Naive thymus-derived CD8-positive, alpha-beta T cell (primary cell): Measurements from ENCODE around the gene SPATA22. TPM values are rescaled to one million over a fixed set of nuclear protein-coding genes. Genes with fewer than 3 reads are reported as not detected.
"Not testable (repeated sequence)": the region's sequence is repeated elsewhere in the genome, so short reads cannot be mapped to it uniquely, and the experiment has no call there.

ENCODE experiments used
- ATAC-seq, 2 donors: fragments of 150-1000 bp; cut with Tn5 transposase in 1 of 2; sonication (Bioruptor Pico), chemical (Tn5 transposase) in 1 of 2; 1 replicate in 1 of 2; 2 replicates in 1 of 2; pipeline ENCODE4 v1.10.0; 2021; ENCODE audit warnings: mild to moderate bottlenecking in 2 of 2, moderate library complexity in 2 of 2
- POLR2A ChIA-PET: fragments of 350-600 bp; sonication (Branson Sonifier 250); formaldehyde crosslinking; loops from one replicate; lab custom pipeline; 2021; ENCODE audit warnings: antibody characterized with exemption; lab: Charles Lee
- DNase-seq, 10 donors: peaks; one replicate each; pipeline versions ENCODE4 v3.0.0 to v3.0.0-alpha.2; 2020 to 2022
- H3K27ac Mint-ChIP-seq, 10 donors: one replicate each; pipeline ENCODE4 v1.8.0; 2020 to 2022; ENCODE audit warnings: mild to moderate bottlenecking in 10 of 10, mixed read lengths in 10 of 10, moderate library complexity in 4 of 10, inconsistent platforms in 1 of 10
- H3K27me3 Mint-ChIP-seq, 5 donors: one replicate each; pipeline ENCODE4 v1.8.0; 2021 to 2022; ENCODE audit warnings: mixed read lengths in 5 of 5
- H3K36me3 Mint-ChIP-seq, 3 donors: one replicate each; pipeline ENCODE4 v1.8.0; 2020 to 2022; ENCODE audit warnings: mixed read lengths in 3 of 3, mild to moderate bottlenecking in 2 of 3, inconsistent platforms in 1 of 3
- H3K4me1 Mint-ChIP-seq, 4 donors: one replicate each; pipeline ENCODE4 v1.8.0; 2021 to 2022; ENCODE audit warnings: mixed read lengths in 4 of 4
- H3K4me3 Mint-ChIP-seq, 10 donors: one replicate each; pipeline ENCODE4 v1.8.0; 2020 to 2022; ENCODE audit warnings: mild to moderate bottlenecking in 10 of 10, mixed read lengths in 10 of 10, moderate library complexity in 6 of 10, inconsistent platforms in 1 of 10
- H3K9me3 Mint-ChIP-seq, 9 donors: one replicate each; pipeline ENCODE4 v1.8.0; 2020 to 2022; ENCODE audit warnings: mixed read lengths in 9 of 9, mild to moderate bottlenecking in 3 of 9, inconsistent platforms in 1 of 9, moderate library complexity in 1 of 9
- polyA plus RNA-seq, 3 donors: library from polyadenylated mRNA; unstranded; fragments of 300-500 nt; fragmentation: Illumina TruSeq; gene quantifications; one replicate each; pipeline ENCODE4 v1.2.3, GENCODE V29; 2021
- total RNA-seq, 8 experiments: library from RNA in 2 of 8; stranded (reverse) in 2 of 8; gene quantifications; one replicate each; pipeline ENCODE4 v1.2.3 and lab custom pipeline; 2021 to 2026

SPATA22 gene
- total and polyA plus RNA-seq, 5 experiments from 2014 or later, result 0.36 TPM; not detected in 4

- DNase-seq (no peak), ATAC-seq (no peak)
- Mint-ChIP-seq H3K27ac (no peak overlapping the region), H3K4me3 (no peak overlapping the region), H3K36me3 (no peaks in the 10 kb centered on the region), H3K9me3 (no peaks in the 10 kb centered on the region), H3K27me3 (peaks cover 7 to 24% (median 14%) of the 10 kb centered on the region in 5 donors), H3K4me1 (no peaks in the 10 kb centered on the region)
- POLR2A ChIA-PET, result no interaction called here
These were observed 23.5 kb downstream of the SPATA22 start for GRCh38 chr17:3448059-3448665.

- POLR2A ChIA-PET, result no interaction called here
- Mint-ChIP-seq H3K27ac (no peak overlapping the region), H3K36me3 (no peaks in the 10 kb centered on the region), H3K9me3 (no peaks in the 10 kb centered on the region), H3K27me3 (peaks cover 9 to 24% (median 16%) of the 10 kb centered on the region in 5 donors), H3K4me1 (no peaks in the 10 kb centered on the region), H3K4me3 (no peak overlapping the region)
- DNase-seq (no peak), ATAC-seq (no peak)
These were observed 24.0 kb downstream of the SPATA22 start for GRCh38 chr17:3447625-3448024.

GRCh38 chr17:3440451-3440850 lies 31.2 kb downstream of the SPATA22 start:
- H3K27me3 Mint-ChIP-seq, result peaks cover 16 to 43% (median 22%) of the 10 kb centered on the region in 5 donors
- H3K9me3 Mint-ChIP-seq, result no peaks in the 10 kb centered on the region
- no peak for DNase-seq
- H3K4me1 Mint-ChIP-seq, result no peaks in the 10 kb centered on the region
- ATAC-seq, result no peak
- no peak overlapping the region for H3K27ac Mint-ChIP-seq
- no peaks in the 10 kb centered on the region for H3K36me3 Mint-ChIP-seq
- POLR2A ChIA-PET, result no interaction called here
- H3K4me3 Mint-ChIP-seq, result no peak overlapping the region

GRCh38 chr17:3438368-3438767 lies 33.3 kb downstream of the SPATA22 start:
- no peak for ATAC-seq
- POLR2A ChIA-PET, result no interaction called here
- H3K27ac Mint-ChIP-seq, result no peak overlapping the region
- no peak overlapping the region for H3K4me3 Mint-ChIP-seq
- H3K9me3 Mint-ChIP-seq, result peaks cover 0 to 1% (median 0%) of the 10 kb centered on the region in 9 donors
- no peaks in the 10 kb centered on the region for H3K4me1 Mint-ChIP-seq
- H3K36me3 Mint-ChIP-seq, result peaks cover 0 to 2% (median 0%) of the 10 kb centered on the region in 3 donors
- H3K27me3 Mint-ChIP-seq, result peaks cover 17 to 38% (median 24%) of the 10 kb centered on the region in 5 donors
- no peak for DNase-seq

GRCh38 chr17:3433741-3434140 lies 37.9 kb downstream of the SPATA22 start, which contains the start of gene OR1E2:
Gene OR1E2, minus strand, starts transcription at chr17:3433841. Its CDS starts 0 bp downstream, at chr17:3433841.
- POLR2A ChIA-PET, result no interaction called here
- peaks cover 0 to 13% (median 9%) of the 10 kb centered on the region in 9 donors for H3K9me3 Mint-ChIP-seq
- peaks cover 0 to 4% (median 2%) of the 10 kb centered on the region in 3 donors for H3K36me3 Mint-ChIP-seq
- H3K27ac Mint-ChIP-seq, result peak within 1 kb of the TSS in 1 of 10 donors; percentile 74
- no peak within 1 kb of the TSS for H3K4me3 Mint-ChIP-seq
- ATAC-seq, result no peak
- no peak for DNase-seq
- H3K4me1 Mint-ChIP-seq, result no peaks in the 10 kb centered on the region
- peaks cover 15 to 22% (median 20%) of the 10 kb centered on the region in 5 donors for H3K27me3 Mint-ChIP-seq

- not testable (repeated sequence) for H3K4me3 Mint-ChIP-seq, ATAC-seq
These were observed 38.4 kb downstream of the SPATA22 start for GRCh38 chr17:3433215-3433614.

GRCh38 chr17:3418222-3418621 lies 53.4 kb downstream of the SPATA22 start:
- peaks cover 0 to 5% (median 0%) of the 10 kb centered on the region in 3 donors for H3K36me3 Mint-ChIP-seq
- no peak overlapping the region for H3K27ac Mint-ChIP-seq
- no peak for ATAC-seq
- peaks cover 0 to 3% (median 0%) of the 10 kb centered on the region in 9 donors for H3K9me3 Mint-ChIP-seq
- POLR2A ChIA-PET, result no interaction called here
- H3K4me3 Mint-ChIP-seq, result no peak overlapping the region
- no peaks in the 10 kb centered on the region for H3K4me1 Mint-ChIP-seq
- DNase-seq, result no peak
- H3K27me3 Mint-ChIP-seq, result peaks cover 16 to 28% (median 17%) of the 10 kb centered on the region in 5 donors

More at GRCh38 chr17:3433215-3433614, 38.4 kb downstream of the SPATA22 start:
- H3K27ac Mint-ChIP-seq, POLR2A ChIA-PET, H3K4me1 Mint-ChIP-seq, H3K36me3 Mint-ChIP-seq: not testable (repeated sequence)
- Mint-ChIP-seq H3K9me3 (peaks cover 0 to 16% (median 10%) of the 10 kb centered on the region in 9 donors), H3K27me3 (peaks cover 11 to 21% (median 16%) of the 10 kb centered on the region in 5 donors)
- peak in 2 of 10 donors; percentile 4 to 6 for DNase-seq

- no peak overlapping the region for H3K27ac Mint-ChIP-seq
- POLR2A ChIA-PET, result no interaction called here
- H3K9me3 Mint-ChIP-seq, result peaks cover 0 to 3% (median 0%) of the 10 kb centered on the region in 9 donors
- no peak overlapping the region for H3K4me3 Mint-ChIP-seq
- peaks cover 0 to 2% (median 0%) of the 10 kb centered on the region in 4 donors for H3K4me1 Mint-ChIP-seq
- H3K27me3 Mint-ChIP-seq, result peaks cover 12 to 27% (median 20%) of the 10 kb centered on the region in 5 donors
- peaks cover 0 to 9% (median 2%) of the 10 kb centered on the region in 3 donors for H3K36me3 Mint-ChIP-seq
- DNase-seq (no peak), ATAC-seq (no peak)
These were observed 56.0 kb downstream of the SPATA22 start for GRCh38 chr17:3415610-3416009.

GRCh38 chr17:3412216-3412615 lies 59.4 kb downstream of the SPATA22 start:
- POLR2A ChIA-PET, DNase-seq, ATAC-seq, H3K4me1 Mint-ChIP-seq, H3K27ac Mint-ChIP-seq: not testable (repeated sequence)
- peaks cover 2 to 25% (median 13%) of the 10 kb centered on the region in 9 donors for H3K9me3 Mint-ChIP-seq
- H3K4me3 Mint-ChIP-seq, result peak overlapping the region in 1 of 10 donors; percentile 8
- peaks cover 19 to 56% (median 34%) of the 10 kb centered on the region in 5 donors for H3K27me3 Mint-ChIP-seq
- peaks cover 6 to 25% (median 9%) of the 10 kb centered on the region in 3 donors for H3K36me3 Mint-ChIP-seq

- Mint-ChIP-seq H3K27me3 (peaks cover 24 to 64% (median 39%) of the 10 kb centered on the region in 5 donors), H3K27ac (no peak within 1 kb of the TSS), H3K4me1 (peaks cover 0 to 2% (median 0%) of the 10 kb centered on the region in 4 donors), H3K36me3 (peaks cover 7 to 30% (median 9%) of the 10 kb centered on the region in 3 donors), H3K4me3 (peak within 1 kb of the TSS in 1 of 10 donors; percentile 8), H3K9me3 (peaks cover 4 to 36% (median 22%) of the 10 kb centered on the region in 9 donors)
- ATAC-seq (no peak), DNase-seq (no peak)
- POLR2A ChIA-PET, result no interaction called here
These were observed 60.5 kb downstream of the SPATA22 start, which contains the start of gene OR3A3 for GRCh38 chr17:3411070-3411469. Gene OR3A3, plus strand, starts transcription at chr17:3411370.

GRCh38 chr17:3403856-3404255 lies 67.8 kb downstream of the SPATA22 start:
- Mint-ChIP-seq H3K36me3 (peaks cover 5 to 20% (median 7%) of the 10 kb centered on the region in 3 donors), H3K9me3 (peaks cover 4 to 27% (median 22%) of the 10 kb centered on the region in 9 donors), H3K27me3 (peaks cover 14 to 53% (median 22%) of the 10 kb centered on the region in 5 donors)
- H3K4me1 Mint-ChIP-seq, DNase-seq, ATAC-seq, H3K4me3 Mint-ChIP-seq, POLR2A ChIA-PET, H3K27ac Mint-ChIP-seq: not testable (repeated sequence)

- peaks cover 0 to 13% (median 7%) of the 10 kb centered on the region in 9 donors for H3K9me3 Mint-ChIP-seq
- POLR2A ChIA-PET, result no interaction called here
- ATAC-seq (no peak), DNase-seq (no peak)
- H3K36me3 Mint-ChIP-seq, result peaks cover 0 to 4% (median 0%) of the 10 kb centered on the region in 3 donors
- no peak overlapping the region for H3K4me3 Mint-ChIP-seq
- H3K4me1 Mint-ChIP-seq, result no peaks in the 10 kb centered on the region
- peaks cover 6 to 41% (median 18%) of the 10 kb centered on the region in 5 donors for H3K27me3 Mint-ChIP-seq
- no peak overlapping the region for H3K27ac Mint-ChIP-seq
These were observed 69.8 kb downstream of the SPATA22 start for GRCh38 chr17:3401786-3402185.

GRCh38 chr17:3400055-3400454 lies 71.6 kb downstream of the SPATA22 start:
- DNase-seq, result no peak
- no peak overlapping the region for H3K27ac Mint-ChIP-seq
- H3K4me1 Mint-ChIP-seq, result no peaks in the 10 kb centered on the region
- POLR2A ChIA-PET, result no interaction called here
- peaks cover 0 to 4% (median 3%) of the 10 kb centered on the region in 3 donors for H3K36me3 Mint-ChIP-seq
- peaks cover 13 to 38% (median 17%) of the 10 kb centered on the region in 5 donors for H3K27me3 Mint-ChIP-seq
- ATAC-seq, result no peak
- H3K4me3 Mint-ChIP-seq, result no peak overlapping the region
- peaks cover 0 to 7% (median 0%) of the 10 kb centered on the region in 9 donors for H3K9me3 Mint-ChIP-seq
